GM12801 (cell line): Measurements from ENCODE around the gene THAP12.

Experiments used
- TF ChIP-seq, protein P1 (sequence below): IDR thresholded peaks from one replicate; pipeline ENCODE4 v1.5.1; 2011; ENCODE audit warnings: control low read depth; ENCODE audit not compliant: insufficient read length; ENCODE audit errors: extremely low read depth

Gene THAP12

DNA sequence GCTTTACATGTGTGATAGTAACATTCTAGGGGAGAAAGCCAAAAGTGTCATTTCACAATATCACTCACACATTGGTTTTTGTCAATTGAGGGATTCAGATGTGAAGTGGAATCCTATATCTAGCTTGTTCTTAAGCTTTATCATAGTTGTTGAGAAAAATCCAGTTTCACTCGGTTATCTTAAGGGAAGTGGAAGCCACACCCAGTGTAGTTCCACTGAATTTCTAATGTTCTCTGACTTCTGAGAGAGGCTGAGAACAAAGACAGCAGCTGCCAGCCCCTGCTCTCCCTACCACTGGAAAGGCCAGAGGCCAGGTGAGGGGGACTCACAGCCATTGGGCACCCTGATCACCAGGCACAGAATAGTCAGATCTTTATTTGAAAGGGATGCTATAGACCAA lies 53.7 kb downstream of the THAP12 start:
- TF ChIP-seq, protein P1, sequence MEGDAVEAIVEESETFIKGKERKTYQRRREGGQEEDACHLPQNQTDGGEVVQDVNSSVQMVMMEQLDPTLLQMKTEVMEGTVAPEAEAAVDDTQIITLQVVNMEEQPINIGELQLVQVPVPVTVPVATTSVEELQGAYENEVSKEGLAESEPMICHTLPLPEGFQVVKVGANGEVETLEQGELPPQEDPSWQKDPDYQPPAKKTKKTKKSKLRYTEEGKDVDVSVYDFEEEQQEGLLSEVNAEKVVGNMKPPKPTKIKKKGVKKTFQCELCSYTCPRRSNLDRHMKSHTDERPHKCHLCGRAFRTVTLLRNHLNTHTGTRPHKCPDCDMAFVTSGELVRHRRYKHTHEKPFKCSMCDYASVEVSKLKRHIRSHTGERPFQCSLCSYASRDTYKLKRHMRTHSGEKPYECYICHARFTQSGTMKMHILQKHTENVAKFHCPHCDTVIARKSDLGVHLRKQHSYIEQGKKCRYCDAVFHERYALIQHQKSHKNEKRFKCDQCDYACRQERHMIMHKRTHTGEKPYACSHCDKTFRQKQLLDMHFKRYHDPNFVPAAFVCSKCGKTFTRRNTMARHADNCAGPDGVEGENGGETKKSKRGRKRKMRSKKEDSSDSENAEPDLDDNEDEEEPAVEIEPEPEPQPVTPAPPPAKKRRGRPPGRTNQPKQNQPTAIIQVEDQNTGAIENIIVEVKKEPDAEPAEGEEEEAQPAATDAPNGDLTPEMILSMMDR = no peak

GRCh38 chr11:76325185-76325584 lies 55.7 kb downstream of the THAP12 start:
- TF ChIP-seq, protein P1 = no peak

GRCh38 chr11:76323804-76324203 lies 57.1 kb downstream of the THAP12 start:
- TF ChIP-seq, protein P1 = no peak

DNA sequence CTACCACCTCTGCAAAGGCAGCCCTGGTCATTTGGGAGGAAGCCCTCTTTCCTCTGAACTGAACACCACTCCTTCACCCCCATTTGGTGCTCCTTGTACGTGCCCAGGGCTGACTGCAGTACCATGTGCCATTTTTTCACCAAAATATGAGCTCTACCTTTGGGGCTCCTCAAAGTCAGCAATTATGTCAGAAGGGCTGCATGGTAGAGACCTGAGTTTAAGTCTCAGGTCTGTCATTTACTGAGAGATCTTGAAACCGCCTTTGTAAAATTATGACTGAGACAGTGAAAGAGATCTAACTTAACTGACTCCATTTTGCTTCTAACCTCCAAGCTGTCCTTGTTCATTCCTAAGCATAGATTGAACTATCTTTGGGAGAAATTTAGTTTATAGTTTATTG lies 58.0 kb downstream of the THAP12 start:
- TF ChIP-seq, protein P1 = no peak

DNA sequence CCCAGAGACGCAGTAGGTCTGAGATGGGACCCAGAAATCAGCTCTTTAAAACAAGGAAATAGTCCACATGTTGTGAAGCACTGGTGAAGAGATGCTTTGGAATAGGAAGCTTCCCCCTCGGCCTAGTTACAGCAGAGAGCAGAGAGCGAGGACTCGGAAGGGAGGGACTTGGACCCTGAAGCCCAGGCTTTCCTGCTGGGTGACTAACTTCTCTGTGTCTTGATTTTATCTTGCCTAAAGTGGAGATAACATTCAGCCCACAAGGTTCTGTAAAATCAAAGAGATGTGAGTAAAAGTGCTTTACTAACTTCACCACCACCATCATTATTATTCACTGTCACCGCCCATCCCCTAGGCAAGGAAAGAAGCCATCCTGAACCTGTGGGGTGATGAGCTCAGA lies 58.4 kb downstream of the THAP12 start:
- TF ChIP-seq, protein P1 = no peak

DNA sequence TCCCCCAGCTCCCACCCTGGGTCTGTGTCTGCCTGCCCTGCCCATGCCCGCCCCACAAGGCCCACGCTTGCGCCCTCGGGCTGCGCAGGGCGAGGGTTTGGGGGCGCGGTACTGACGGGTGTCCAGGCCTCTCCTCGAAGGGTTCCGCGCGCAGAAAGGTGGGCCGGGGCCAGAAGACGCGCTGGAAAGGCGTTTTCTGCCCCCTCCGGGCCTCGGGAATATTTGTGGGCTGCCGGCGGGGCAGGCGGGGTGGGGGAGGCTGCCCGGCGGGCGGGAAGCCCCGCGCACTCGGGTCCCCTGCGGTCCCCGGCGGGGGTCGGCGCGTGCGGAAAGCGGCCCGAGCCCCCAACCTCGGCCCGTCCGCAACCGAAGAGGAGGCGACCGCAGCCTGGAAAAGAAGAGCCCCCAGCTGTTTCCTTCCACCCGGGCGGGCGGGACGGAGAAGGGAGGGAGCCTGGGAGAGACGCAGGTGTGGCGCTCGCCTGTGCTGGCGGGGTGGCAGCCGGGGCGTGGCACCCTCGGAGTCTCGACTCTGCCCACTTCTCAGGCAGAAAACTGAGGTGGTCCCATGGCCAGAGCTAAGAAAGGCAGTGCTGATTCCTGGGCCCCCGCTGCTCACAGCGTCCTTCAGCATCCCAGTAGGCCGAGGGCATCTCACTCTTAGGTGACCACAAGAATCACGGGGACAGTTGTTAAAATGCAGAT lies 59.0 kb downstream of the THAP12 start:
- TF ChIP-seq, protein P1 = no peak

- TF ChIP-seq, protein P1 = no peak
These were observed 59.6 kb downstream of the THAP12 start for GRCh38 chr11:76321340-76321739.
